Measurements from ENCODE around the gene NPLOC4. TPM values are rescaled to one million over a fixed set of nuclear protein-coding genes. Genes with fewer than 3 reads are reported as not detected.

Gene NPLOC4
- total RNA-seq, 1 experiment from 2014 or later, result 55.0 TPM

Other genes with a start within 250 kb of the NPLOC4 start
- gene BAHCC1, start 241.7 kb downstream of the NPLOC4 start, total RNA-seq (2014; rRNA removed; shearing (Covaris generic)), result 0.31 and 3.4 TPM in 2 replicates
- 1,105 and 1,576 TPM in 2 replicates for gene ACTG1, start 124.3 kb downstream of the NPLOC4 start, total RNA-seq (2014; rRNA removed; shearing (Covaris generic))
- 0.27 TPM in 1 of 2 replicates, not detected in the other for gene FSCN2, start 108.7 kb downstream of the NPLOC4 start, total RNA-seq (2014; rRNA removed; shearing (Covaris generic))
- 6.6 and 7.4 TPM in 2 replicates for gene FAAP100, start 84.8 kb downstream of the NPLOC4 start, total RNA-seq (2014; rRNA removed; shearing (Covaris generic))
- 0.06 and 1.5 TPM in 2 replicates for gene TSPAN10, start 84 bp upstream of the NPLOC4 start, total RNA-seq (2014; rRNA removed; shearing (Covaris generic))
- not detected in 2 replicates for gene PDE6G, start 19.4 kb upstream of the NPLOC4 start, total RNA-seq (2014; rRNA removed; shearing (Covaris generic))
- 36.3 and 47.4 TPM in 2 replicates for gene OXLD1, start 29.5 kb upstream of the NPLOC4 start, total RNA-seq (2014; rRNA removed; shearing (Covaris generic))
- 10.7 and 16.7 TPM in 2 replicates for gene CCDC137, start 29.6 kb upstream of the NPLOC4 start, total RNA-seq (2014; rRNA removed; shearing (Covaris generic))
- gene ARL16, start 46.7 kb upstream of the NPLOC4 start, total RNA-seq (2014; rRNA removed; shearing (Covaris generic)), result 31.1 and 47.5 TPM in 2 replicates
- gene HGS, start 46.9 kb upstream of the NPLOC4 start, total RNA-seq (2014; rRNA removed; shearing (Covaris generic)), result 26.6 and 38.3 TPM in 2 replicates
- 16.9 and 21.9 TPM in 2 replicates for gene MRPL12, start 66.3 kb upstream of the NPLOC4 start, total RNA-seq (2014; rRNA removed; shearing (Covaris generic))
- 51.6 and 77.0 TPM in 2 replicates for gene SLC25A10, start 75.2 kb upstream of the NPLOC4 start, total RNA-seq (2014; rRNA removed; shearing (Covaris generic))
- not detected in 2 replicates for gene GCGR, start 167.0 kb upstream of the NPLOC4 start, total RNA-seq (2014; rRNA removed; shearing (Covaris generic))
- gene MCRIP1, start 196.2 kb upstream of the NPLOC4 start, total RNA-seq (2014; rRNA removed; shearing (Covaris generic)), result 13.7 and 14.9 TPM in 2 replicates
- not detected in 2 replicates for gene PPP1R27, start 197.9 kb upstream of the NPLOC4 start, total RNA-seq (2014; rRNA removed; shearing (Covaris generic))
- 921 and 1,439 TPM in 2 replicates for gene P4HB, start 223.4 kb upstream of the NPLOC4 start, total RNA-seq (2014; rRNA removed; shearing (Covaris generic))
- 78.2 and 78.9 TPM in 2 replicates for gene ARHGDIA, start 234.2 kb upstream of the NPLOC4 start, total RNA-seq (2014; rRNA removed; shearing (Covaris generic))

All from H4 (cell line).